IPS-18a (cell line): ENCODE data around the gene SMR3A.

Source experiments
- H3K27ac ChIP-seq: one replicate; pipeline ENCODE4 v1.5.1; 2013; ENCODE audit warnings: low read length
- H3K27me3 ChIP-seq: one replicate; pipeline ENCODE4 v1.6.1; 2013; ENCODE audit warnings: mild to moderate bottlenecking, low read length; ENCODE audit not compliant: control insufficient read depth, insufficient read depth
- H3K36me3 ChIP-seq: one replicate; pipeline ENCODE4 v1.6.1; 2013; ENCODE audit warnings: low read depth, low read length; ENCODE audit not compliant: control insufficient read depth
- H3K4me1 ChIP-seq: one replicate; pipeline ENCODE4 v1.6.1; 2013; ENCODE audit warnings: low read depth, low read length; ENCODE audit not compliant: control insufficient read depth
- H3K4me3 ChIP-seq: one replicate; pipeline ENCODE4 v1.5.1; 2013; ENCODE audit warnings: low read length
- H3K9ac ChIP-seq: one replicate; pipeline ENCODE4 v1.6.1; 2013; ENCODE audit warnings: mild to moderate bottlenecking, low read length, moderate library complexity
- H3K9me3 ChIP-seq: one replicate; pipeline ENCODE4 v1.6.1; 2013; ENCODE audit warnings: low read depth, low read length; ENCODE audit not compliant: control insufficient read depth

Gene SMR3A

GRCh38 chr4:70360460-70360859, at the start of gene SMR3A:
SMR3A (plus strand) TSS chr4:70360760; CDS start chr4:70362116, 1,356 bp downstream.
- H3K9ac ChIP-seq = no peak within 1 kb of the TSS
- no peak within 1 kb of the TSS for H3K27ac ChIP-seq
- no peak within 1 kb of the TSS for H3K4me3 ChIP-seq
- no peaks in the 10 kb centered on the region for H3K36me3 ChIP-seq
- no peaks in the 10 kb centered on the region for H3K4me1 ChIP-seq
- no peaks in the 10 kb centered on the region for H3K27me3 ChIP-seq
- H3K9me3 ChIP-seq = no peaks in the 10 kb centered on the region

DNA sequence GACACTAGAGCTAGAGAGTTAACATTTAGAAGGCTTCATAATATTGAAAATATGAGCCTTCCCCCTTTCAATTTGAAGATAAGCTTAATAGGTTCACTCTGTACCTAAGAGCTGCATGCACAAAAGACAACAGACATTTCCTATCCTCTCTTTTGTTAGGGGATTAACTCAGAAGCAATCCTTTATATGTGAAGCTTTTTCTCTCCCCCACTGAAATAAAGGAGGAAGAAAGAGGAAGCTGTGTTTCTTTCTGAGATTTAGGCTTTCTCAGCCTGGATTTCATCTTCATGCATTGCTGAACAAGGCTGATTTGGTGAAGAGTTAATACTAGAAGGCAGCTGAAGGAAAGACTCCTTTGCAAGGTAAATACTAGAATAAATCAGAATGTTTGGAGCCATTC, 46.8 kb upstream of the SMR3A start:
- Histone ChIP-seq H3K4me1 (peaks cover 3% of the 10 kb centered on the region), H3K27ac (no peak overlapping the region), H3K4me3 (no peak overlapping the region), H3K9me3 (no peaks in the 10 kb centered on the region), H3K27me3 (no peaks in the 10 kb centered on the region), H3K9ac (no peak overlapping the region), H3K36me3 (no peaks in the 10 kb centered on the region)

DNA sequence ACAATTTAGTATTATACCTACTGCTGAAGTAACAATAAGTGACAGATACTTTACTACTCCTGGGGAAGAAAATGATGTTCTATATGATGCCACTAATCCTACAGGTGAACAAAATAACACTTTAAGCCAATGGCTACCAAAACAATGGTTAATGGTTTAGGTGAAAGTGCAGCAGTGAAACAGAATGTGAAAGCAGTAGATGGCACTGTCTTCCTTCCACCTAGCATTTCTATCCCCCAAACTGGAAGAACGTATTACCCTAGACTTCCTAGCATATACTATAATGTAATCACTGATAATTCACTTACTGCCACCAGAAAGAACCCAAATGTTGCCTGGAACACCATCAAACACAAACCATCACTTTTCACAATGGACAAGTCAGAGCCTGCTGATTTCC, 44.6 kb upstream of the SMR3A start:
- H3K36me3 ChIP-seq = no peaks in the 10 kb centered on the region
- no peaks in the 10 kb centered on the region for H3K9me3 ChIP-seq
- H3K4me1 ChIP-seq = peaks cover 3% of the 10 kb centered on the region
- H3K4me3 ChIP-seq = no peak overlapping the region
- no peaks in the 10 kb centered on the region for H3K27me3 ChIP-seq
- no peak overlapping the region for H3K27ac ChIP-seq
- H3K9ac ChIP-seq = no peak overlapping the region

DNA sequence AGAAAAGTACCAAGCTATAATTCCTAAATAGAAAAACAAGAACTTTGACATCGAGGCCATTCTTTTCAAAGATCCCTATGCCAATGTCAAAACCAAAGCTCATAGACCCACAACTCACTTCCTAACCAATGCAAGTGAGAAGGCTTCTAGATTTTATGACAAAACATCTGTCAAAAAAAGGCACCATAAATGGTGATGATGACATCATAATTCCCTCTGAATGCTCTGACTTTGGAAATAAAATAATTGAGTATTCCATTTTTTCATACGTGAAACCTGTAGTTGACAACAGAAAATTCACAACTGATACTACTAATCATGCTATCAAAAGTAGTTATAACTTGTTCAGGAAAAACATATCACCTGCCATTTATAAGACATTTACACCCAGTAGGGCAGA, 34.5 kb upstream of the SMR3A start:
- no peak overlapping the region for H3K27ac ChIP-seq
- no peaks in the 10 kb centered on the region for H3K27me3 ChIP-seq
- no peak overlapping the region for H3K9ac ChIP-seq
- no peaks in the 10 kb centered on the region for H3K4me1 ChIP-seq
- H3K9me3 ChIP-seq = no peaks in the 10 kb centered on the region
- H3K36me3 ChIP-seq = no peaks in the 10 kb centered on the region
- H3K4me3 ChIP-seq = no peak overlapping the region

- no peaks in the 10 kb centered on the region for H3K9me3 ChIP-seq
- no peaks in the 10 kb centered on the region for H3K27me3 ChIP-seq
- H3K4me1 ChIP-seq = no peaks in the 10 kb centered on the region
- no peak within 1 kb of the TSS for H3K27ac ChIP-seq
- H3K9ac ChIP-seq = no peak within 1 kb of the TSS
- H3K36me3 ChIP-seq = no peaks in the 10 kb centered on the region
- H3K4me3 ChIP-seq = no peak within 1 kb of the TSS
These were observed 25.9 kb upstream of the SMR3A start, which contains the start of gene CABS1 for GRCh38 chr4:70334681-70335080. CABS1 (plus strand) TSS chr4:70334981; CDS start chr4:70335040, 59 bp downstream.

- H3K27ac ChIP-seq = no peak overlapping the region
- H3K4me3 ChIP-seq = no peak overlapping the region
- no peaks in the 10 kb centered on the region for H3K4me1 ChIP-seq
- no peaks in the 10 kb centered on the region for H3K9me3 ChIP-seq
- no peak overlapping the region for H3K9ac ChIP-seq
- no peaks in the 10 kb centered on the region for H3K27me3 ChIP-seq
- H3K36me3 ChIP-seq = no peaks in the 10 kb centered on the region
These were observed 24.5 kb upstream of the SMR3A start for GRCh38 chr4:70336043-70336442.

DNA sequence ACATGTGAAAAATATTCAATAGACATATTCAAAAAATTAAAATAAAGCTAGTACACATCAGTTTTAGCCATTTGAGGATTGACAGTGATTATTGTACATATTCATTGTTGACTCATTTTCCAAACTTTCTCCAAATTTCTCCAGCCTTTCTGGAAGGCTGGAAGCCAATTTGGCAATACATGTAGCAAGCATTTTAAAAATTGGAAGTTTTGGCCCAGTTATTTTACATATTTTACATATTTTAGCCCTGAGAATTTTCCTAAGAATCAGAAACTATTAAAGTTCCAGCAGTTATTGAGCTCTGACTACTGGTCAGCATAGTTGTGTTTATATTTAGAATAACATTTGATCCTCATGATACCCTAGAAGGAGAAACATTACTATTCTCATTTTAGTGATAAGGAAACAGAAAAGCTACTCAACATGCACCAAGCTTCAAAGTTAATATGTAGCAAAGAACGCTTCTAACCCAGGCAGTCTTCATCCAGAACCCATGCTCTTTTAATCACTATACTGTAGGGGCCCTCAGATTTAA, 22.6 kb upstream of the SMR3A start:
- no peaks in the 10 kb centered on the region for H3K36me3 ChIP-seq
- no peaks in the 10 kb centered on the region for H3K9me3 ChIP-seq
- H3K4me1 ChIP-seq = no peaks in the 10 kb centered on the region
- no peak overlapping the region for H3K4me3 ChIP-seq
- no peak overlapping the region for H3K9ac ChIP-seq
- H3K27me3 ChIP-seq = no peaks in the 10 kb centered on the region
- no peak overlapping the region for H3K27ac ChIP-seq

- Histone ChIP-seq H3K36me3 (no peaks in the 10 kb centered on the region), H3K9ac (no peak overlapping the region), H3K27me3 (no peaks in the 10 kb centered on the region), H3K4me1 (no peaks in the 10 kb centered on the region), H3K9me3 (no peaks in the 10 kb centered on the region), H3K4me3 (no peak overlapping the region), H3K27ac (no peak overlapping the region)
These were observed 4.4 kb upstream of the SMR3A start for GRCh38 chr4:70356185-70356584.

GRCh38 chr4:70359115-70359661, 1.4 kb upstream of the SMR3A start:
- H3K36me3 ChIP-seq = no peaks in the 10 kb centered on the region
- H3K9ac ChIP-seq = no peak overlapping the region
- no peaks in the 10 kb centered on the region for H3K27me3 ChIP-seq
- no peaks in the 10 kb centered on the region for H3K9me3 ChIP-seq
- H3K4me3 ChIP-seq = no peak overlapping the region
- no peaks in the 10 kb centered on the region for H3K4me1 ChIP-seq
- no peak overlapping the region for H3K27ac ChIP-seq

DNA sequence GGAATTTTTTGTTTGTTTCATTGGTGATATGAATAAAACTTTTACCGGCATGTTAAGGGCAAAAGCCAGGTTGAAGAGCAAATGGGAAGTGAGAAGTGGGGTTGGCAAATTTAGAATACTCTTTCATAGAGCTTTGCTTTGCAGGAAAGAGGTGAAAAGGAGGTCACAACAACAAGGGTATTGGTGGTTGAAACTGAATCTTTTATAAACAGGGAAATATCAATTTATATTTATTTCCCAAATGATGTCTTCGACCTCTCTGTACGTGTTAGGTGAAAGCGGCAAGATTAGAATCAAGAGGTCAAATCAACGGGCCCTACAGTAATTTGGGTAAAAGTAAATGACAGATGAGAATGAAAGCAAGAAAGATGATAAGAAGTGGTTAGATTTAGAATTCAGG, 3.4 kb downstream of the SMR3A start:
- H3K36me3 ChIP-seq = no peaks in the 10 kb centered on the region
- H3K27me3 ChIP-seq = no peaks in the 10 kb centered on the region
- no peak overlapping the region for H3K27ac ChIP-seq
- no peaks in the 10 kb centered on the region for H3K9me3 ChIP-seq
- no peak overlapping the region for H3K4me3 ChIP-seq
- no peak overlapping the region for H3K9ac ChIP-seq
- no peaks in the 10 kb centered on the region for H3K4me1 ChIP-seq

GRCh38 chr4:70365479-70365878, 4.9 kb downstream of the SMR3A start:
- Histone ChIP-seq H3K9ac (no peak overlapping the region), H3K9me3 (no peaks in the 10 kb centered on the region), H3K27ac (no peak overlapping the region), H3K27me3 (no peaks in the 10 kb centered on the region), H3K4me3 (no peak overlapping the region), H3K4me1 (no peaks in the 10 kb centered on the region), H3K36me3 (no peaks in the 10 kb centered on the region)

GRCh38 chr4:70367813-70368212, 7.3 kb downstream of the SMR3A start:
- Histone ChIP-seq H3K4me3 (no peak overlapping the region), H3K4me1 (no peaks in the 10 kb centered on the region), H3K36me3 (no peaks in the 10 kb centered on the region), H3K27me3 (no peaks in the 10 kb centered on the region), H3K27ac (no peak overlapping the region), H3K9ac (no peak overlapping the region), H3K9me3 (no peaks in the 10 kb centered on the region)
